Subcutaneous abdominal adipose tissue (tissue), 5 donors: Measurements from ENCODE around the gene ZFAND3.

Experiments
- H3K27ac ChIP-seq: one replicate; pipeline ENCODE4 v1.7.0; 2013; ENCODE audit warnings: low read depth, mild to moderate bottlenecking, inconsistent platforms, low read length, moderate library complexity
- H3K27me3 ChIP-seq, 5 donors: one replicate each; pipeline ENCODE4 v1.7.0; 2013; ENCODE audit warnings: low read length in 5 of 5, inconsistent platforms in 1 of 5; ENCODE audit not compliant: control insufficient read depth in 5 of 5, insufficient read depth in 4 of 5
- H3K36me3 ChIP-seq, 5 donors: one replicate each; pipeline ENCODE4 v1.7.0; 2013; ENCODE audit warnings: low read length in 5 of 5; ENCODE audit not compliant: control insufficient read depth in 5 of 5, insufficient read depth in 5 of 5
- H3K4me1 ChIP-seq, 5 donors: one replicate each; pipeline ENCODE4 v1.7.0; 2013; ENCODE audit warnings: low read length in 5 of 5, mild to moderate bottlenecking in 3 of 5, moderate library complexity in 1 of 5; ENCODE audit not compliant: control insufficient read depth in 5 of 5, insufficient read depth in 5 of 5
- H3K4me3 ChIP-seq, 5 donors: one replicate each; pipeline ENCODE4 v1.7.0; 2013; ENCODE audit warnings: low read length in 5 of 5, low read depth in 1 of 5
- H3K9ac ChIP-seq, 5 donors: one replicate each; pipeline ENCODE4 v1.7.0; 2013; ENCODE audit warnings: low read length in 5 of 5, mild to moderate bottlenecking in 4 of 5, moderate library complexity in 3 of 5
- H3K9me3 ChIP-seq, 5 donors: one replicate each; pipeline ENCODE4 v1.7.0; 2013; ENCODE audit warnings: low read length in 5 of 5; ENCODE audit not compliant: control insufficient read depth in 5 of 5
- donor health status: healthy.
- donor health status: healthy.
- donor health status: healthy.
- donor health status: healthy.
- donor health status: healthy.

The ZFAND3 gene

DNA sequence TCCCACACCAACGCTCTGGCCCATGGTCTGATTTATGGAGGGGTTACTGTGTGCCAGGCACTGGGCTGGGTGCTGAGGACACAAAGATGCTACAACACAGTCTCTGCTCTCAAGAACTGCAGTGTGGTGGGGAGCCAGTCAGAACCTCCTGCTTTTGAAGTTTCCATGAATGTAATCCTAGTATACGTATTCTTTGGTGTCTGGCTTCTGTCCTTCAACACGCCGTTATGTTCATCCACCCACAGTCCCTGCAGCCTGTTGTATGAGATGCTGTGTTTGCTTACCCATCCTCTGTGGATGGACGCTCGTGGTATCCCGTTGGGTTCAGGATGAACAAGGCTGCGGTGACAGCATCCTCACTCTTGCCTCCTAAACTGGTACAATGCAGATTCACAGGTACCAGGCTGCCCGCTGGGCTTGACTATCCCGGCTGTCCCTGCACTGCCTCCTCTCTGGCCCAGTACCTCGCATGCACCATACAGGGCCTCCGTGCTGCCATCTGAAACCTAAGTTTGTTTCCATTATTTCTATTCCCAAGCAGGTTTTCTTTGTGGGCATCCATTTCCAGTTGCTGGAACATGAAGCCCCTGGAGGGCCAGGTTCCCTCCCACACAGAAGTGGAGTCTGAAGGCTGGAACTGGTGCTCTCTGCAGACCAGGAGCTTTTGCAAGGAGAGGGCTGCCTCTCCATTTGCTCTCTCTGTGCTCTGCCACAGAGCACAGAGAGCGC lies 364.5 kb downstream of the ZFAND3 start:
- Histone ChIP-seq H3K27me3 (no peaks in the 10 kb centered on the region), H3K4me3 (no peak overlapping the region), H3K9ac (no peak overlapping the region), H3K36me3 (peaks cover 0 to 20% (median 5%) of the 10 kb centered on the region in 5 donors), H3K27ac (no peak overlapping the region), H3K9me3 (no peaks in the 10 kb centered on the region), H3K4me1 (no peaks in the 10 kb centered on the region)

DNA sequence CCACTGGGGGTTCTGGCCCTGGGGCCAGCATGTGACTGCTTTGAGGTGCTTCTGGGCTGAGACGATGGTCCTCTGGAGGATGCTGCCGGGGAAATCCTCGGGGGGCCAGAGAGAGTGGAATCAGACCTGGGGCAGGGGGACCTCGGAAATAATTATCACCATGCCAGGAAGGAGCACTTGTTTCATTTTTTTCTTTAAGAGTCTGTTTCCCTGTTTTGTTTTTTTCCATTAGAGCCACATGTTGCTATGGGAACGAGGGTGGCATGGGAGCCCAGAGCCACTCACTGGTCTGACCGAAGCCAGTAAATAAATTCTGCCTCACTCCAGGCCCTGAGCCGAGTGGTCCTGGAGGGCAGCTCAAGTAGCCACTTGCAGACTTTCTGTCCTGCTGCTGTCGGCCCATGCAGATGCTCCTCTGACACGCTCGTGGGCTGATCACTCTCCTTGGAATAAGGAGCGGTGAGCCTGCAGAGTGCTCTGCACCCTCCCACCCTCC lies 365.1 kb downstream of the ZFAND3 start:
- H3K27ac ChIP-seq = no peak overlapping the region
- H3K9ac ChIP-seq = no peak overlapping the region
- H3K4me1 ChIP-seq = no peaks in the 10 kb centered on the region
- no peaks in the 10 kb centered on the region for H3K9me3 ChIP-seq
- H3K4me3 ChIP-seq = no peak overlapping the region
- no peaks in the 10 kb centered on the region for H3K27me3 ChIP-seq
- H3K36me3 ChIP-seq = peaks cover 0 to 20% (median 5%) of the 10 kb centered on the region in 5 donors

DNA sequence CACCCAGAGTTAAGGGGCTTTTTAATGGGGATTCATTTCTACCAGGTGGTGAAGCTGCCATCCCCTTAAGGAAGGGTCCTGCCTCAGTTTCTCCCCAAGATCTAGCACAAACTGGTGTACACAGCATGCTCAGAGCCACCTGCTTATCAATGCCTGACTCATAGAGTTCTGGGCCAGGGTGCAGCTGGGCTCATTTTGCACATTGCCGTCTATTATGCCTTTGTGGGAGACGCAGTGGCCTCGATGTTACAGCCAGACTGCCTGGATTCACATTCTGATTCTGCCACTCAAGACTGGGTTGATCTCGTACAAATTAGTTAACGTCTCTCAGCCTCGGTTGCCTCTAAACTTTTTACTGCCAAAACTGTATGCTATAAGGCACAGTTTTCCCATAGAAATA lies 365.7 kb downstream of the ZFAND3 start:
- no peak overlapping the region for H3K27ac ChIP-seq
- no peak overlapping the region for H3K9ac ChIP-seq
- no peak overlapping the region for H3K4me3 ChIP-seq
- no peaks in the 10 kb centered on the region for H3K4me1 ChIP-seq
- H3K9me3 ChIP-seq = no peaks in the 10 kb centered on the region
- peaks cover 0 to 20% (median 5%) of the 10 kb centered on the region in 5 donors for H3K36me3 ChIP-seq
- no peaks in the 10 kb centered on the region for H3K27me3 ChIP-seq

DNA sequence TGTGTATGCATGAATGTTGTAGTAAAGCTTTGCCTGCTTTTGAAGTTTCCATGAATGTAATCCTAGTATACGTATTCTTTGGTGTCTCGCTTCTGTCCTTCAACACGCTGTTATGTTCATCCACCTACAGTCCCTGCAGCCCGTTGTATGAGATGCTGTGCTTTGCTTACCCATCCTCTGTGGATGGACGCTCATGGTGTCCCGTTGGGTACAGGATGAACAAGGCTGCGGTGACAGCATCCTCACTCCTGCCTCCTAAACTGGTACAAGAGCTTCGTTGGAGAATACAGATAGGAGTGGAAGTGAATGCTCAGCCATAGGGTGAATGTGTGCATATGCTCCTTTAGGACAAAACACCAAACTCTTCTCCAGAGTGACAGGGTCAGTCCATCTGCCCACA lies 366.2 kb downstream of the ZFAND3 start:
- Histone ChIP-seq H3K4me1 (no peaks in the 10 kb centered on the region), H3K9ac (no peak overlapping the region)

DNA sequence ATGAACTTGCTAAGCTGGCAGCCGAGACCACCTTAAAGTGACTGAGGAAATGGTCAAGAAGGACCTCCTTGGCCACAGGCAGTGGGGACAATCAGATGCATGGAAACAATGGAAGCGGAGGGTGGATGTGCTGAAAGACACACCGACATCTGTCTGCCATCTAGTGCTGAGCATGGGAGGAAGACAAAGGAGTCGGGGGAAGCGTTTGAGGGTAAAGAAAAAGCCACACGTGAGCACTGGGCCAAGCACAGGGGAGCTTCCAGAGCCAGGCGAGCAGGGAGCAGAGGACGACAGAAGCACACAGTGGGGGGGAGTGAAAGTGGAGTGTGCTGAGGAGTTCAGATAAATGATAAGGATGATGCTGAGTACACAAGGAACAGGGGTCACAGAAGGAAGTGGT lies 367.8 kb downstream of the ZFAND3 start:
- Histone ChIP-seq H3K36me3 (peaks cover 0 to 20% (median 5%) of the 10 kb centered on the region in 5 donors), H3K9ac (no peak overlapping the region), H3K4me1 (no peaks in the 10 kb centered on the region), H3K4me3 (no peak overlapping the region), H3K27ac (no peak overlapping the region), H3K27me3 (no peaks in the 10 kb centered on the region), H3K9me3 (no peaks in the 10 kb centered on the region)

More for the DNA sequence above, 366.2 kb downstream of the ZFAND3 start:
- Histone ChIP-seq H3K4me3 (no peak overlapping the region), H3K27me3 (no peaks in the 10 kb centered on the region), H3K36me3 (peaks cover 0 to 20% (median 5%) of the 10 kb centered on the region in 5 donors), H3K27ac (no peak overlapping the region), H3K9me3 (no peaks in the 10 kb centered on the region)

DNA sequence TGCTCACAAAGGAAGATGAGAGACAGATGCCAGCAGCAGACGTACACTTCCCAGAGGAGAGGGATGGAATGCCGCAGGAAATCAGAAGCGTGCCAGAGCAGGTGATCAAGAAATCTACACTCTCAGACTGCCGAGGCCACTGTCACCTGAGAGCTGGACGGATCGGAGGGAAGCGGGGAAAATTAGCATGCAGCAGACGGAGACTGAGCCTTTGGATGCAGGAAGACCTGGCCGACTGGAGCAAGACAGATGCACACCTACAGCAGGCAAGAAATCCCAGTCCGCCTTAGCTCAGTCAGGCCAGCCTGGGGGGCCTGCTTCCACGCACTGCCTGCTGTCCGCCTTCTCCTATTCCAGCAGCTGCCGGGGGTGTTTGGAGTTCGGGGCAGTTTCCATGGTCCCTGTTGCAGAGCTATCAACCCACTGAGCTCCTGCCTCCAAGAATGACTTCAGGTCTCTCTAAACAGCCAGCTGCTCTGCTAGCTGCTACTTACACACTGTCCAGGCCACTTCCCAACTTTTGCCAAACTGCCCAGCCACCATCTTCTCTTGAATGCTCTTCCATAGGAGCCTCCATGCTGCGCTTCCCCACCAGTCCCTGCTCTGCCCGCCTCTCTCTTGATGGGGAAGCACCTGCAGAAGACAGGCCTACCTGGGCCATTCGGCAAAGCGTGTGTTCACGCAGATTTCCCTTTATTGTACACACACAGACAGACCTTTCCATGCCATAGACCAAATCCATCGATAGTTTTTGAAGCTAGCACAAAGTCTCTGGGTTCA lies 368.5 kb downstream of the ZFAND3 start:
- Histone ChIP-seq H3K27ac (no peak overlapping the region), H3K9me3 (no peaks in the 10 kb centered on the region), H3K4me3 (no peak overlapping the region), H3K36me3 (peaks cover 0 to 20% (median 5%) of the 10 kb centered on the region in 5 donors), H3K27me3 (no peaks in the 10 kb centered on the region), H3K9ac (no peak overlapping the region), H3K4me1 (no peaks in the 10 kb centered on the region)

DNA sequence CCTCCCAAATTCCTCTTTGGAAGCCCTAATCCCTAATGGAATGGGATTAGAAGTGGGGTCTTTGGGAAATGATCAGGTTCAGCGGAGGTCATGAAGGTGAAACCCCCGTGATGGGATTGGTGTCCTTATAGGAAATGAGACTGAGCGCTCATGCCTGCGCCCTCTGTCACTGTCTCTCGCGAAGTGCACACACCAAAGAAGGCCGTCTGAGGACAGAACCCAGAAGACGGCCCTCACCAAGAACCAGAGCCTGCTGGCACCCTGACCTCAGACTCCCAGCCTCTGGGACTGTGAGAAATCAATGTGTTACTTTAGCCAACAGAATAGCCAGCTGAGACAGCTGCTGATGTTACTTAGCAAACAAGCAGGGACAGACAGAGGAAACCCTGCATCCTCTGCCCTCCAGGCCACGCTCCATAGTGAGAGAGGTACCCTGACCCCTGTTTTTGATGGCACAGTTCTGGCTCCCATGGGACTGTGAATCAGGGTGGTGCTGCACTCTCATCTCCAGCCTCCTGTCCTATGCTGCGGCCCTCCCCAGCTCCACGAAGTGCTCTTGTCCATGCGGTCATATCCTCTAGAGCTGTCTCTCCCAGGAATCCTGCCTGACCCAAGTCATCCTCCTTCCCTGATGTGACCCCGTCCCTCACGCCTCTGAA lies 369.3 kb downstream of the ZFAND3 start:
- H3K4me1 ChIP-seq = no peaks in the 10 kb centered on the region
- H3K36me3 ChIP-seq = peaks cover 0 to 16% (median 5%) of the 10 kb centered on the region in 5 donors

DNA sequence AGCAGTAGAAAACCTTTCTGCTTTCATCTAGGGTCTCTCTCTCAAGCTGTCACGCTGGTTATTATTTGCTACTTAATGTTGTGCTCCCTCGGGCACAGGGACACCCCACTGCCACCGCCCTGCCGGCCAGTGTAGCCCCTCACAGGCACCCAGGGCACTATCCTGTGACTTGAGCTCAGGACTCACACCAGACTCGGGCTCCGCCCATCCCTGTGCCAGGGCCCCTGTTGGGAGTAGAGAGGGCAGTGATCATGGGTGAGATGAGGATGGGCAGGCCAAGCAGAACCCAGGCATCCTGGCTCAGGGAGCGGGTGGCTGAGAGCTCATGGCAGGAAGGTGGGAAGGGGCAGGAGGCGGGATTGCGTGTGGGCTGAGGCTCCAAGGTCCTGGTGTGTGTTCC lies 371.9 kb downstream of the ZFAND3 start:
- no peaks in the 10 kb centered on the region for H3K4me1 ChIP-seq
- H3K9me3 ChIP-seq = no peaks in the 10 kb centered on the region
- no peak overlapping the region for H3K27ac ChIP-seq

More for the DNA sequence above, 369.3 kb downstream of the ZFAND3 start:
- no peaks in the 10 kb centered on the region for H3K27me3 ChIP-seq
- no peak overlapping the region for H3K4me3 ChIP-seq
- no peak overlapping the region for H3K9ac ChIP-seq
- no peaks in the 10 kb centered on the region for H3K9me3 ChIP-seq
- H3K27ac ChIP-seq = no peak overlapping the region

DNA sequence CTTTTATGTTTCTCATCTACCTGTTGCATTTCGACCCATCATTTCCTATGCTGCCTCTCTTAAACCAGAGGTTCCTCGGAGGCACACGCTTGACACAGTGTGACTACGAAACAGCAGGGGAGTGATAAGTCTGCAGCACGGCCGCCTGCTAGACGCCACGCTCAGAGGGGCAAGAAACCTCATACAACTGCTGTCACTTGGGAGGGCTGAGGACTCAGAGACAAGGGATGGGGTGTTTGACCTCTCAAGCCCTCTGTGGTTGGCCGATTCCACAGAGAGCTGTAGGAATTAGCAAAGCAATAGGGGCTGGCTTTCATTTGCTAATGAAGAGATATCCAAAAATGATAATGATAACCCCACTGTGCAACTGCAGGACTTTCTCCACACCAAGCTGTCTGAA lies 372.5 kb downstream of the ZFAND3 start:
- peaks cover 0 to 5% (median 0%) of the 10 kb centered on the region in 5 donors for H3K36me3 ChIP-seq
- H3K4me3 ChIP-seq = no peak overlapping the region
- no peaks in the 10 kb centered on the region for H3K9me3 ChIP-seq
- no peak overlapping the region for H3K9ac ChIP-seq
- H3K27ac ChIP-seq = no peak overlapping the region
- no peaks in the 10 kb centered on the region for H3K4me1 ChIP-seq
- no peaks in the 10 kb centered on the region for H3K27me3 ChIP-seq

More for the DNA sequence above, 371.9 kb downstream of the ZFAND3 start:
- Histone ChIP-seq H3K27me3 (no peaks in the 10 kb centered on the region), H3K4me3 (no peak overlapping the region), H3K9ac (no peak overlapping the region), H3K36me3 (peaks cover 0 to 5% (median 0%) of the 10 kb centered on the region in 5 donors)

DNA sequence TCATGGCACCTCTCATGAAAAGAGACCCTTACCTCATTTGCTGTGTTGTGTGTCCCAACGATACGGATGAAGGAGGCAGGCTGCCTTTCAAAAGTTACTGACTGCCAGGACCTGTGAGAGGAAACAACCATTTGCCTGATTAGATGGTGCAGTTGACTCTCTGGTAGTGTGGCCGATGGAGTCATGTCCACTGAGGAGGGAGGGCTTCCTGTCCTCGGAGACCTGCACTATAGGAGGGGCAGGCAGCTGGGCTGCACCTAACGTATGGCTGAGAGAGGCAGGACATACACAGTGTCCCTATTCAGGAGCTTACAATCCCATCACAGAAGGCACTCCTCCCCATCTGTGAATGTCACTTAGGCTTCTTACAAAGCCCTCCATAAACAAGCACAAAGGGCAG lies 373.0 kb downstream of the ZFAND3 start:
- Histone ChIP-seq H3K4me3 (no peak overlapping the region), H3K27me3 (no peaks in the 10 kb centered on the region), H3K4me1 (no peaks in the 10 kb centered on the region), H3K36me3 (peaks cover 0 to 3% (median 0%) of the 10 kb centered on the region in 5 donors), H3K9ac (no peak overlapping the region), H3K27ac (no peak overlapping the region), H3K9me3 (no peaks in the 10 kb centered on the region)
